GM12872 (cell line): Measurements from ENCODE around the gene CEACAM6.

Source experiments
- CTCF ChIP-seq: IDR thresholded peaks from 3 replicates; pipeline ENCODE4 v1.5.1; 2011; ENCODE audit warnings: low read depth, mild to moderate bottlenecking, low read length, moderate library complexity; ENCODE audit not compliant: insufficient read depth

The CEACAM6 gene

GRCh38 chr19:41802770-41803169, 47.4 kb downstream of the CEACAM6 start:
- TF ChIP-seq CTCF = no peak

GRCh38 chr19:41804336-41804735, 49.0 kb downstream of the CEACAM6 start:
- no peak for TF ChIP-seq CTCF

- TF ChIP-seq CTCF = no peak
Observed at GRCh38 chr19:41807176-41807575, 51.8 kb downstream of the CEACAM6 start.

- TF ChIP-seq CTCF = no peak
Observed at GRCh38 chr19:41808663-41809566, 53.6 kb downstream of the CEACAM6 start.

- TF ChIP-seq CTCF = no peak
Observed at GRCh38 chr19:41810301-41810700, 55.0 kb downstream of the CEACAM6 start.

GRCh38 chr19:41811036-41811435, 55.7 kb downstream of the CEACAM6 start:
- TF ChIP-seq CTCF = no peak

- TF ChIP-seq CTCF = no peak
Observed at GRCh38 chr19:41811981-41812380, 56.7 kb downstream of the CEACAM6 start.
